Prostate gland (tissue), 2 donors: ENCODE results near the gene OLFM1. TPM values are rescaled to one million over a fixed set of nuclear protein-coding genes. Genes with fewer than 3 reads are reported as not detected.

Experiments
- DNase-seq: peaks from one replicate; pipeline ENCODE4 v3.0.0-alpha.2; 2019; ENCODE audit warnings: low spot score
- H3K27ac ChIP-seq, 2 donors: fragments of 200-600 bp; sonication (generic); 2 replicates each; pipeline ENCODE4 v1.5.1; 2017 to 2019
- H3K27me3 ChIP-seq: fragments of 200-600 bp; sonication (generic); replicated peaks from 2 replicates; pipeline ENCODE4 v1.5.1; 2019; ENCODE audit not compliant: insufficient read depth
- H3K36me3 ChIP-seq, 2 donors: fragments of 200-600 bp; sonication (generic); 1 replicate in 1 of 2; 2 replicates in 1 of 2; pipeline versions ENCODE4 v1.5.1 to v1.8.1; 2017 to 2019
- H3K4me1 ChIP-seq: fragments of 200-600 bp; sonication (generic); replicated peaks from 2 replicates; pipeline ENCODE4 v1.5.1; 2019
- H3K4me3 ChIP-seq, 2 donors: fragments of 200-600 bp; sonication (generic); 2 replicates each; pipeline ENCODE4 v1.5.1; 2017 to 2019
- H3K9me3 ChIP-seq: fragments of 200-600 bp; sonication (generic); 2 replicates; pipeline ENCODE4 v1.5.1; 2017
- POLR2A ChIP-seq: fragments of 450-650 bp; IDR thresholded peaks from one replicate; pipeline ENCODE4 v1.6.1; 2016; ENCODE audit warnings: antibody characterized with exemption, mild to moderate bottlenecking
- POLR2AphosphoS5 ChIP-seq: sonication (generic); formaldehyde crosslinking; IDR thresholded peaks from one replicate; pipeline ENCODE4 v1.6.1; 2017; ENCODE audit warnings: antibody characterized with exemption
- WGBS: methylation state at CpG from one replicate; pipeline ENCODE4 v1.1.5; 2018; 5-methylcytosine and 5-hydroxymethylcytosine counted together
- intact Hi-C: fragments of 100-400 bp; cut with DNase I; formaldehyde crosslinking; loops from one replicate; pipeline ENCODE4 v1.14.2; 2022
- total RNA-seq, 2 donors: library from RNA; depleted of rRNA; stranded (reverse); fragments of >200 nt; gene quantifications; one replicate each; pipeline ENCODE4 v1.1.0, GENCODE V29; 2016
- TF ChIP-seq, protein P1 (sequence below), 4 experiments: fragments of 200-600 bp in 2 of 4; fragments of 450-650 bp in 2 of 4; sonication (generic) in 2 of 4; IDR thresholded peaks; 1 replicate in 3 of 4; 2 replicates in 1 of 4; pipeline ENCODE4 v1.5.1; 2016 to 2019; ENCODE audit warnings: antibody characterized with exemption in 4 of 4, mild to moderate bottlenecking in 2 of 4, moderate library complexity in 2 of 4

The OLFM1 gene
- total RNA-seq, 2 donors from 2014 or later = 11.7 to 23.3 TPM

DNA sequence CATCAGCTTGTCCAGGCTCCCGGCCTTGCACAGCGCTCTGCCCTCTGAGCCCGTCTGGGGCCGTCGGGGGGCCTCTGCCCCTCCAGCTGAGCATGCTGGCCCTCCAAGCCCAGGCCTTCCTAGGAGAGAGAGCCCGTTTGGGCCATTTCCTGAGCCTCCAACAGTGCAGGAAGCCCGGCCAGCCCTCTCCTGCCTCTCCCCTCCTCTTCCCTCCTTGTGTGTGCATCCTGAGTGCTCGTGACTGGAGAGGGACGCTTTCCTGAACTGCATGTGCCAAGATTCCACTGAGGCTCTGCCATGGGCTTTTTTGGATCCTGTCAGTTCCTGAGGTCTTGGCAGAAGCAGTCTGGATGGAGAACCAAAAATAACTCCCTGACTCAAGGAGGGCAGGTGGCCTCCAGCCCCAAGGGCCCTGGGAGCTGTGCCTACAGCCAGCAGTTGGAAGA, 15.6 kb downstream of the OLFM1 start:
- Histone ChIP-seq H3K36me3 (no peaks in the 10 kb centered on the region), H3K4me3 (no peak overlapping the region), H3K27ac (no peak overlapping the region), H3K4me1 (no peaks in the 10 kb centered on the region), H3K27me3 (no peaks in the 10 kb centered on the region), H3K9me3 (no peaks in the 10 kb centered on the region)
- WGBS = 61% methylated on average over 5 of the region's 9 CpGs
- no peak for DNase-seq
- TF ChIP-seq, protein P1, sequence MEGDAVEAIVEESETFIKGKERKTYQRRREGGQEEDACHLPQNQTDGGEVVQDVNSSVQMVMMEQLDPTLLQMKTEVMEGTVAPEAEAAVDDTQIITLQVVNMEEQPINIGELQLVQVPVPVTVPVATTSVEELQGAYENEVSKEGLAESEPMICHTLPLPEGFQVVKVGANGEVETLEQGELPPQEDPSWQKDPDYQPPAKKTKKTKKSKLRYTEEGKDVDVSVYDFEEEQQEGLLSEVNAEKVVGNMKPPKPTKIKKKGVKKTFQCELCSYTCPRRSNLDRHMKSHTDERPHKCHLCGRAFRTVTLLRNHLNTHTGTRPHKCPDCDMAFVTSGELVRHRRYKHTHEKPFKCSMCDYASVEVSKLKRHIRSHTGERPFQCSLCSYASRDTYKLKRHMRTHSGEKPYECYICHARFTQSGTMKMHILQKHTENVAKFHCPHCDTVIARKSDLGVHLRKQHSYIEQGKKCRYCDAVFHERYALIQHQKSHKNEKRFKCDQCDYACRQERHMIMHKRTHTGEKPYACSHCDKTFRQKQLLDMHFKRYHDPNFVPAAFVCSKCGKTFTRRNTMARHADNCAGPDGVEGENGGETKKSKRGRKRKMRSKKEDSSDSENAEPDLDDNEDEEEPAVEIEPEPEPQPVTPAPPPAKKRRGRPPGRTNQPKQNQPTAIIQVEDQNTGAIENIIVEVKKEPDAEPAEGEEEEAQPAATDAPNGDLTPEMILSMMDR (IDR thresholded peaks at IDR 0.05) = no peak
- no peak for TF ChIP-seq POLR2A
- no peak for TF ChIP-seq POLR2AphosphoS5
- intact Hi-C loops = no loop called here

DNA sequence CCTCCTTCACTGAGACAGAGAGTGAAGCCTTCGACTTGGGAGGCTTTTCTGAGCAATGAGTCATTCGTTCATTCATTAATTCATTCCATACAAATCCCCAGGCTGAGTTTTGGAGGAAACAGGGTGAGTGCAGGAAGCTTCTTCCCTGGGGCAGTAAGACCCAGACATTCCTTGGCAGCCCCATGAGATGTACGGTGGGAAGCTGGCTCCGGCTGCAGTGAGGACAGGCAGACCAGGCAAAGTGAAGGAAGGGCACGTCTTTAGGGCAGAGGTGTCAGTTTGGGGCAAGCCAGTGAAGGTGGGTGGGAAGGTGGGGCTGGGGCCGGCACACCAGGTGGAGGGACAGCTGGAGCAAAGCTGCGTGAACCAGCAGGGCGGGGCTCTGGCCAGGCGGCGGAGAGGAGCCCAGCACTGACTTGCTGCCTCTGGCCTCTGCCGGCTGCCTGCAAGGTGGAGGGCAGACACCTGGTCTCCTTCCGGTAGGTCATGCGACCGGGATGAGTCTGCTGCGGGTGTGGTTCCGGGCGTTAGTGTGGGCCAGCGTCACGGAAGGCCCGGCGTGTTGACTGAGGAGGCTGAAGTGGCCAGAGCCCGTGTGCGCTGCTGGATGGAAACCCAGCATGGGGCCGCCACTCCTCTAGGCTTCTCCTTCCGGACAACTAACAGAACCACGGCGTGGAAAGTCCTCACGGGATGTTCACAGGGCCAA, 16.6 kb downstream of the OLFM1 start:
- H3K4me3 ChIP-seq = no peak overlapping the region
- no peaks in the 10 kb centered on the region for H3K27me3 ChIP-seq
- no peaks in the 10 kb centered on the region for H3K9me3 ChIP-seq
- TF ChIP-seq POLR2A = no peak
- TF ChIP-seq, protein P1 (IDR thresholded peaks at IDR 0.05) = no peak
- no peak for TF ChIP-seq POLR2AphosphoS5
- H3K27ac ChIP-seq = no peak overlapping the region
- 61% methylated on average over 22 of the region's 28 CpGs for WGBS
- no peaks in the 10 kb centered on the region for H3K36me3 ChIP-seq
- DNase-seq = no peak
- no peaks in the 10 kb centered on the region for H3K4me1 ChIP-seq
- intact Hi-C loops = no loop called here

DNA sequence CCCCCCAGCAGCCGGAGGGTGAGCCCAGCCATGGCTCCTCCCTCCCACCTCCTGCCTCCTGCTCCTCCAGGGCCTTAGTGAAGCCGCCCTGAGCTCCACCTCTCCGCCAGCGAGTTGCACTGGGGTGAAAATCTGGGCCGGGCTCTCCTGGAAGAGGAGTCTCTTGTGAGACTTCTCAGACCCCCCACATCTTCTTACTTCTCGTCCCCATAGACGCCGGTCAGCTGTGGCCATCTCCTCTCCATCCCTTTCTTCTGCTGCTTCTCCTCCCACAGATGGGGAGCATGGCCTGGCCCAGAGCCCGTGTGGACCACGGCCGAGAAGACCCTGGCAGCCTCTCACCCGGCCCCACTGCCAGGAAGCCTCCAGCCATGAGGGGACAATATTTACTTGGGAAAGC, 17.3 kb downstream of the OLFM1 start:
- Histone ChIP-seq H3K27ac (no peak overlapping the region), H3K4me3 (no peak overlapping the region), H3K27me3 (no peaks in the 10 kb centered on the region), H3K9me3 (no peaks in the 10 kb centered on the region), H3K4me1 (no peaks in the 10 kb centered on the region), H3K36me3 (no peaks in the 10 kb centered on the region)
- TF ChIP-seq POLR2A (no peak), POLR2AphosphoS5 (no peak)
- TF ChIP-seq, protein P1 (IDR thresholded peaks at IDR 0.05) = no peak
- 64% methylated on average over 12 of the region's 12 CpGs for WGBS
- no peak for DNase-seq
- intact Hi-C loops = no loop called here

DNA sequence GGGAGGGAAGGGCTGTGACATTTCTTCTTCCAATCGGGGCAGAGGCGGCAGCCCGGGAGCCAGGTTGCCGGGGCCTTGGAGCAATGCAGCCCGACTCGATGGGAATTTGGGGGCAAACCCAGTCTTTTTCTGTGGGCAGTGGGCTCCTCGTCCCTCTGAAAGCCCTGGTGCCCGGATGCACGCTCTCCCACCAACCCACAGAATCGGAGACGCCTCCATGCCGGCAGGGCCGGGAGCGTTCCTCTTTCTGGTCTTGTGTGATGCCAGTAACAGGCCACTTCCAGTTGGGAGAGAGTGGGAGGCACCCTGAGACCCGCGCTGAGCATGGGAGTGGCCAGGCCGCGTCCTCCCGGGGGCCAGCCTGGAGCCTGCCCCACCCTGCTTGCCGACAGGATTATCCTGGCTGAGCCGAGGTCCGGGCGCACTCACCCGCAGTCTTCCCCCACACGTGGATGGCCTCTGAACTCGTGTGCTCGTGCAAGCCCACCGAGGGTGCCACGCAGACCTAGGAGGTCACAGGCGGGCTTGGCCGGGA, 17.8 kb downstream of the OLFM1 start:
- intact Hi-C loops = no loop called here

More for the DNA sequence above, 17.8 kb downstream of the OLFM1 start:
- Histone ChIP-seq H3K4me3 (no peak overlapping the region), H3K27ac (no peak overlapping the region), H3K4me1 (no peaks in the 10 kb centered on the region), H3K9me3 (no peaks in the 10 kb centered on the region), H3K36me3 (no peaks in the 10 kb centered on the region), H3K27me3 (no peaks in the 10 kb centered on the region)
- no peak for DNase-seq
- 64% methylated on average over 23 of the region's 31 CpGs for WGBS
- TF ChIP-seq POLR2A (no peak), POLR2AphosphoS5 (no peak)
- TF ChIP-seq, protein P1 (IDR thresholded peaks at IDR 0.05) = no peak
